Measurements from ENCODE around the gene RASAL3. TPM values are rescaled to one million over a fixed set of nuclear protein-coding genes. Genes with fewer than 3 reads are reported as not detected.
A peak's percentile ranks its signal among the peaks of the same experiment; 100 is the strongest.

The RASAL3 gene
- total RNA-seq, 1 donor from 2014 or later, result 0.14 TPM

DNA sequence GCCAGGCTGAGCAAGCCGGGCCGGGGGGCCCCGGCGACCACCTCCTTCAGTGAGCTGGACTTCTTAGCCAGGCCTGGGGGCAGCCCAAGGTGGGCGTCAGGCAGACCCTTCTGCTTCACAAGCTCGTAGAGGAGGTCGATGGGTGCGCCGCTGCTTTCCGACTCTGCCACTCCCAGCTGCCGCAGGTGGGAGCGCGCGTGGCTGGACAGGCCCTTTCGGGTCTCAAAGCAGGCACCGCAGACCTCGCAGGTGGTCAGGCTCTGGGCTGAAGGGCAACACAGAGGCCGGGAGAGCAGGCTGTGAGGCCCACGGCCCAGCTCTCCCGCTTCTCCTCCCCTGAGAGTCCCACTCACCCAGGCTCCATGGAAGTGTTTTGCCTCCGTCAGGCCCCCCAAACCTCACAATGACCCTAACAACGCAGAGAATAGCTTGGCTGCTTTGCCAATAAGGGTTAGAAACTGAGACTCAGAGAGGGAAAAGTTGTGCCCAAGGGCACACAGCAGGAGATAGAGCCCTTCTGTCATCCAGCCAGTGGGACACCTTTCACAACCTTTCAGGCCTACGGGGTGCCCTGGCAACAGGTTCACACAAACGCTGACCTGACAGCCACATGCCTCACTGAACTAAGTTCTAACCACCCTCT is 34.4 kb downstream of the RASAL3 start:
- Histone ChIP-seq H3K9ac (ENCODE audit: low read length) (no peak overlapping the region), H3K36me3 (ENCODE audit: insufficient read depth, low read length) (peaks cover 7% of the 10 kb centered on the region), H3K4me2 (ENCODE audit: low read length) (no peak overlapping the region), H4K20me1 (ENCODE audit: insufficient read depth, low read length) (peaks cover 56% of the 10 kb centered on the region), H3K4me1 (ENCODE audit: insufficient read depth, low read length) (peaks cover 19% of the 10 kb centered on the region), H3K27me3 (ENCODE audit: insufficient read depth, low read length) (no peaks in the 10 kb centered on the region), H3K4me3 (ENCODE audit: insufficient read depth, low read depth, low read length) (no peak overlapping the region), H3K27ac (ENCODE audit: low read depth, low read length) (no peak overlapping the region), H2AFZ (ENCODE audit: low read depth, low read length) (no peak overlapping the region), H3K9me3 (ENCODE audit: insufficient read depth, low read depth, low read length) (no peaks in the 10 kb centered on the region), H3K79me2 (ENCODE audit: insufficient read depth, low read length) (peaks cover 55% of the 10 kb centered on the region)
- H3K27me3 Mint-ChIP-seq (ENCODE audit: low read depth, unreplicated experiment), result no peaks in the 10 kb centered on the region
- H3K4me1 Mint-ChIP-seq (ENCODE audit: low read depth, unreplicated experiment), result peaks cover 14% of the 10 kb centered on the region
- FAIRE-seq, result no peak
- TF ChIP-seq EZH2 (IDR thresholded peaks at IDR 0.05; ENCODE audit: insufficient read depth, low read length), result no peak
- TF ChIP-seq, protein P1, sequence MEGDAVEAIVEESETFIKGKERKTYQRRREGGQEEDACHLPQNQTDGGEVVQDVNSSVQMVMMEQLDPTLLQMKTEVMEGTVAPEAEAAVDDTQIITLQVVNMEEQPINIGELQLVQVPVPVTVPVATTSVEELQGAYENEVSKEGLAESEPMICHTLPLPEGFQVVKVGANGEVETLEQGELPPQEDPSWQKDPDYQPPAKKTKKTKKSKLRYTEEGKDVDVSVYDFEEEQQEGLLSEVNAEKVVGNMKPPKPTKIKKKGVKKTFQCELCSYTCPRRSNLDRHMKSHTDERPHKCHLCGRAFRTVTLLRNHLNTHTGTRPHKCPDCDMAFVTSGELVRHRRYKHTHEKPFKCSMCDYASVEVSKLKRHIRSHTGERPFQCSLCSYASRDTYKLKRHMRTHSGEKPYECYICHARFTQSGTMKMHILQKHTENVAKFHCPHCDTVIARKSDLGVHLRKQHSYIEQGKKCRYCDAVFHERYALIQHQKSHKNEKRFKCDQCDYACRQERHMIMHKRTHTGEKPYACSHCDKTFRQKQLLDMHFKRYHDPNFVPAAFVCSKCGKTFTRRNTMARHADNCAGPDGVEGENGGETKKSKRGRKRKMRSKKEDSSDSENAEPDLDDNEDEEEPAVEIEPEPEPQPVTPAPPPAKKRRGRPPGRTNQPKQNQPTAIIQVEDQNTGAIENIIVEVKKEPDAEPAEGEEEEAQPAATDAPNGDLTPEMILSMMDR (IDR thresholded peaks at IDR 0.05; ENCODE audit: insufficient read depth, low read depth, low read length), result no peak
- H3K4me3 Mint-ChIP-seq (ENCODE audit: unreplicated experiment), result peak overlapping the region; percentile 99
- DNase-seq (ENCODE audit: low read depth), result no peak
- peaks cover 15% of the 10 kb centered on the region for H3K36me3 Mint-ChIP-seq (ENCODE audit: low read depth, unreplicated experiment)
- H3K9me3 Mint-ChIP-seq (ENCODE audit: unreplicated experiment), result peaks cover 2% of the 10 kb centered on the region
- no peak overlapping the region for H3K27ac Mint-ChIP-seq (ENCODE audit: unreplicated experiment)

DNA sequence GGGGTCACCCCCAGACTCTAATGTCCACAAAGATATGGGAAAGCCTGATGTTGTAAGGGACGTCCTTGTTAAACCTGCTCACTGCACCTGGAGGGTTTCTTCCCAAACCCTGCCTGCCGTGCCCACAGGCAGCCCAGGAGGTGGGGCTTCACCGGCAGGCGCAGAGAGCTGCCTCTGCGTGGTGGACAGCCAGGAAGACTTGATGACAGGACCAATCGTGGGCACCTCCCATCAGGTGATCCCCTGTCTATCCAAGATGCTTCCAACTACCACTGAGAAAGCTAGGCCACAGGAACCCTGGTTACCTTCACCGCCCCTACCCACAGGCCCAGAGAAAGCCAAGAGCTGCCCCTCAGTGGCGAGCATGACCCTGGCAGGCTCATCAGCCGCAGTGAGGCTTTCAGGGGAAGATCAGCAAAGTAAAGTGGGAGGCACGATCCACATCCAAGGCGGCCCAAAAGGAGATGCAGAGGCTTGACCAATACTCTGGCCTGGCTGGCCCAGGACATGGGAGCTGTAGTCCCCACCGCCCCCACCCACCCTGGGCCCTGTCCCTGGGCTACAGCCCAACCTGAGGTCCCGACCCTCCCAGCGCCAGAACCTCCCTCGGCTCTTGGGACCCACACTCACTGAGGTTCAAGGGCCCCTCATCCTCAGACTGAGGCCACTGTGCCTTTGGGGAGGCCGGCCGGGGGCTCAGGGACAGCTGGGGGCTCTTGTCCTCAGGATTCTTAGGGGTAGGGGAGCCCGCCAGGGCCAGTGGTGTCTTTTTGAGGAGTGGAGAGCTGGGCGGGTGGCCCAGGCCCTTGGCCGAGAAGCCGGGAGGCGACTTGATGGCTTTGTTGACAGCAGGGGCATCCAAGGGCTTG is 35.2 kb downstream of the RASAL3 start:
- Histone ChIP-seq H3K9ac (ENCODE audit: low read length) (no peak overlapping the region), H3K27me3 (ENCODE audit: insufficient read depth, low read length) (no peaks in the 10 kb centered on the region), H3K4me1 (ENCODE audit: insufficient read depth, low read length) (peaks cover 19% of the 10 kb centered on the region), H3K9me3 (ENCODE audit: insufficient read depth, low read depth, low read length) (no peaks in the 10 kb centered on the region), H3K27ac (ENCODE audit: low read depth, low read length) (no peak overlapping the region), H3K4me3 (ENCODE audit: insufficient read depth, low read depth, low read length) (no peak overlapping the region), H3K79me2 (ENCODE audit: insufficient read depth, low read length) (peaks cover 55% of the 10 kb centered on the region), H3K36me3 (ENCODE audit: insufficient read depth, low read length) (peaks cover 7% of the 10 kb centered on the region), H2AFZ (ENCODE audit: low read depth, low read length) (no peak overlapping the region), H3K4me2 (ENCODE audit: low read length) (no peak overlapping the region), H4K20me1 (ENCODE audit: insufficient read depth, low read length) (peaks cover 56% of the 10 kb centered on the region)
- Mint-ChIP-seq H3K4me3 (ENCODE audit: unreplicated experiment) (no peak overlapping the region), H3K27ac (ENCODE audit: unreplicated experiment) (no peak overlapping the region), H3K9me3 (ENCODE audit: unreplicated experiment) (peaks cover 2% of the 10 kb centered on the region), H3K27me3 (ENCODE audit: low read depth, unreplicated experiment) (no peaks in the 10 kb centered on the region), H3K36me3 (ENCODE audit: low read depth, unreplicated experiment) (peaks cover 15% of the 10 kb centered on the region), H3K4me1 (ENCODE audit: low read depth, unreplicated experiment) (peaks cover 14% of the 10 kb centered on the region)
- TF ChIP-seq EZH2 (IDR thresholded peaks at IDR 0.05; ENCODE audit: insufficient read depth, low read length), result no peak
- TF ChIP-seq, protein P1 (IDR thresholded peaks at IDR 0.05; ENCODE audit: insufficient read depth, low read depth, low read length), result no peak
- FAIRE-seq (no peak), DNase-seq (ENCODE audit: low read depth) (no peak)
